NOMO-1 treated with dmso at 0.1 percent for 144 hours (cell line): Measurements from ENCODE around the gene TNFSF13.
A peak's percentile ranks its signal among the peaks of the same experiment; 100 is the strongest.

Source experiments
- DNase-seq: peaks from one replicate; lab custom pipeline; 2025; ENCODE audit not compliant: unreplicated experiment; lab: John Stamatoyannopoulos, UW

Gene TNFSF13

DNA sequence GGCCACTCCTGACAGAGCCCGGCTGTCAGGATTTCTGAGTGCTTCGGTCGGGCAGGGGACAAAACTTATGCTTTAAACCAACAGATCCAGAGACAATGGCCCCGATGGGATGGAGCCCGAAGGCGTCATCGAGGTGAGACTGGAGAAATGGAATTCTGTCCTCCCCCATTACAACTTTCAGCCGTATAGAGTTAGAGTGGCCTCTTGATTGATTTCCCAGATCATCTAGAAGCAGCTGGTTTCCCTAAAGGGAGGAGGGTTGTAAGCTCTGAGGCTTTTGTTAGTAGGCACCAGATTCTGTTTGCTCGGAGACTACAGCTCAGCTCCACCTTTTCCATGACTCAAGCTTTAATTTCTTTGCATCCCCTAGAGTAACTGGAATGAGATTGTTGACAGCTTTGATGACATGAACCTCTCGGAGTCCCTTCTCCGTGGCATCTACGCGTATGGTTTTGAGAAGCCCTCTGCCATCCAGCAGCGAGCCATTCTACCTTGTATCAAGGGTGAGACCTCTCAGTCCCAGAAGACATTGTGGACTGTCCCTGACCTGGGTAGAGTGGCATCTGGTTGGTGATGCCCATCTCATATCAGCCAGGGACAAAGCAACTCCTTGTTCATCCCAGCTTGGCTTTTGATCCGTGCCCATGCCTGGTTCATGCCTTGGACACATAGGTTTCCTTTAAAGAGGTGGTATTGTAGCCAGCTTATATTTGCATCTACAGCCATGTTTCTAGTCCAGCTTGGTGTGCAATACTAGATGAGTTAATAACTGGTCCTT lies 15.8 kb downstream of the TNFSF13 start:
- DNase-seq: no peak

GRCh38 chr17:7575481-7575883 lies 16.9 kb downstream of the TNFSF13 start:
- no peak for DNase-seq

DNA sequence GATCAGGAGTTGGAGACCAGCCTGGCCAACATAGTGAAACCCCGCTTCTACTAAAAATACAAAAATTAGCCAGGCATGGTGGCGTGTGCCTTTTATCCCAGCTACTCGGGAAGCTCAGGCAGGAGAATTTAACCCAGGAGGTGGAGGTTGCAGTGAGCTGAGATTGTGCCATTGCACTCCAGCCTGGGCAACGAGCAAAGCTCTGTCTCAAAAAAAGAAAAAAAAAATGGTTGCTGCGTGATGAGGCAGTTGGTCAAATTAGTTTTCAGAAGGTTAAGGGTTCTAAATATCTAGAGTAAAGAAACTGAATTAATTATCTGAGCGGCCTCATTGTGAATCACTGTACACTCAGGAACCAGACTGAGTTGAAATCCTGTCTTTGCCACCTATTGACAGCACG lies 17.4 kb downstream of the TNFSF13 start:
- no peak for DNase-seq

GRCh38 chr17:7576432-7576937 lies 17.9 kb downstream of the TNFSF13 start:
- DNase-seq: no peak

- no peak for DNase-seq
Observed at GRCh38 chr17:7577327-7578199, 19.0 kb downstream of the TNFSF13 start.

- peak; percentile 99 for DNase-seq
Observed at GRCh38 chr17:7579001-7579833, 20.7 kb downstream of the TNFSF13 start, which contains the start of gene CD68. CD68 (plus strand) TSS chr17:7579638; CDS start chr17:7579678, 40 bp downstream.

DNA sequence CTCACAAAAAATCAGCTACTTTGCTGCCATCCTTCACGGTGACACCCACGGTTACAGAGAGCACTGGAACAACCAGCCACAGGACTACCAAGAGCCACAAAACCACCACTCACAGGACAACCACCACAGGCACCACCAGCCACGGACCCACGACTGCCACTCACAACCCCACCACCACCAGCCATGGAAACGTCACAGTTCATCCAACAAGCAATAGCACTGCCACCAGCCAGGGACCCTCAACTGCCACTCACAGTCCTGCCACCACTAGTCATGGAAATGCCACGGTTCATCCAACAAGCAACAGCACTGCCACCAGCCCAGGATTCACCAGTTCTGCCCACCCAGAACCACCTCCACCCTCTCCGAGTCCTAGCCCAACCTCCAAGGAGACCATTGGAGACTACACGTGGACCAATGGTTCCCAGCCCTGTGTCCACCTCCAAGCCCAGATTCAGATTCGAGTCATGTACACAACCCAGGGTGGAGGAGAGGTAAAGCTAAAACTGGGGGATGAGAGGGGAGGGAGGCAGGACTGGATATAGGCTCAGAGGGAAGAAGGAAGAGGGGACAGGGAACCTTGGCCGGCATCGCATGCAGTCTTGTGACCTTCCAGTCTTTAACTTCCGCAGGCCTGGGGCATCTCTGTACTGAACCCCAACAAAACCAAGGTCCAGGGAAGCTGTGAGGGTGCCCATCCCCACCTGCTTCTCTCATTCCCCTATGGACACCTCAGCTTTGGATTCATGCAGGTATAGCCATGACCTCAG lies 21.5 kb downstream of the TNFSF13 start:
- no peak for DNase-seq

GRCh38 chr17:7580604-7581575 lies 22.3 kb downstream of the TNFSF13 start:
- no peak for DNase-seq

DNA sequence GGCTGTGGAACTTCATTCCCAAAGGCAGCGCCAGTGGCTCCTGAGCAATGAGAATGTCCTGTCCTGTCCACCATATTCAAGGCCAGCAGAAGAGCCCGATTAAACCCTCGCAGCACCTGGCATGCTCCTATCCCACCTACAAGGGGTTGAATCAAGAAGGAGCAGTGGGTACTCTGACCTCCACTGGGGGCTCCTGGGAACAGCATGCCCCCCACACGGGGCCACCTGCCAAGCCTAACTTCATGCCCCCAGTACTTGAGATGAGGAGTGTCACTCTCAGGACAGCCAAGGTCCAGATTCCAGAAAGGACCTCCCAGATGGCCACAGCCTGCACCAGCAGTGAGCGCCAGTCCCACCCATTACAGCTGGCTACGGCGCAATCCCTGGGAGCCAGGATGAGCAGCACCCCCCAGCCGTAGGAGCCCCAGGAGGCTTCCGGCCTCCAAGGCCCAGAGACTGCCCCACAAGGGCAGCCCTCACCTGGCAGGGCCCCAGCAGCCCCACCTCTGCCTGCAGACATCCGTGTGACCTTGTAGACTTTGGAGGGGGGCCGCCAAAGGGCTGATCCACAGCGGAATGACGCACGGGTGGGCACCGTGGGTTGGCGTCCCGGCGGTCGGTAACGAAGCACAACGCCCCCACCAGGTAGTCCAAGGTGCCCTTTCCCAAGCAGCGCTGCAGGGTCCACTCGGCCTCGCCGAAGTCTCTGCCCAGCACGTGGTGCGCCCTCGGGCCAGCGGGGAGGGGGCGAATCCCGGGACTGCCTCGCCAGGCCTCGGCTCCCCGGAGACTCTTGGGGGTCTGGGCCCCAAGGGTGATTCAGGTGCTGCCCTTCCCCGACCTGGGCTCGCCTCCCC lies 24.1 kb downstream of the TNFSF13 start:
- DNase-seq: no peak

- DNase-seq: peak; percentile 98
Observed at GRCh38 chr17:7583253-7584109, 24.9 kb downstream of the TNFSF13 start, which contains the start of gene MPDU1. MPDU1 (plus strand) TSS chr17:7583852; CDS start chr17:7583863, 11 bp downstream.

DNA sequence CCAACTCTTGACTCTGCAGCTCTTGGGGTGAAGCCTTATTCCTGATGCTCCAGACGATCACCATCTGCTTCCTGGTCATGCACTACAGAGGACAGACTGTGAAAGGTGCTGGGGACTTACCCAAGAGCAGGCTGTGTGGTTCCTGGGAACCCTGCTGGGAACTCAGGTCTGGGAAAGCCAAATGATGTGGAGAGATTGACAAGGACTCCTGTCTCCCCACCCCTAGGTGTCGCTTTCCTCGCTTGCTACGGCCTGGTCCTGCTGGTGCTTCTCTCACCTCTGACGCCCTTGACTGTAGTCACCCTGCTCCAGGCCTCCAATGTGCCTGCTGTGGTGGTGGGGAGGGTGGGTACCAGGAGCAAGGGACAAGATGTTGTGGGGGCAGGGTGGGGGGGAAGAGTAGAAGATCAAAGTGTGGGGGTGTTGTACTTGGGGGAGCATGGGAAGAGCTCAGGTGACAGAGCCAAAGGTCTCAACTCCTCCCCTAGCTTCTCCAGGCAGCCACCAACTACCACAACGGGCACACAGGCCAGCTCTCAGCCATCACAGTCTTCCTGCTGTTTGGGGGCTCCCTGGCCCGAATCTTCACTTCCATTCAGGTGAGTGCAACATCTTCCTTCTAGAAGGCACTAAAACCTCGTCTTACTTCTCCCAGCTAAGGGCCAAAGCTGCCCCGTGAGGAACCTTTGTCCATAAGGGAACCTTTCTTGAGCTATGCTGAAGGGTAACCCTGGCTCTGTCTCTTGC lies 28.3 kb downstream of the TNFSF13 start:
- DNase-seq: no peak

GRCh38 chr17:7587420-7588151 lies 29.0 kb downstream of the TNFSF13 start:
- no peak for DNase-seq

GRCh38 chr17:7588553-7589203 lies 30.1 kb downstream of the TNFSF13 start:
- DNase-seq: no peak

DNA sequence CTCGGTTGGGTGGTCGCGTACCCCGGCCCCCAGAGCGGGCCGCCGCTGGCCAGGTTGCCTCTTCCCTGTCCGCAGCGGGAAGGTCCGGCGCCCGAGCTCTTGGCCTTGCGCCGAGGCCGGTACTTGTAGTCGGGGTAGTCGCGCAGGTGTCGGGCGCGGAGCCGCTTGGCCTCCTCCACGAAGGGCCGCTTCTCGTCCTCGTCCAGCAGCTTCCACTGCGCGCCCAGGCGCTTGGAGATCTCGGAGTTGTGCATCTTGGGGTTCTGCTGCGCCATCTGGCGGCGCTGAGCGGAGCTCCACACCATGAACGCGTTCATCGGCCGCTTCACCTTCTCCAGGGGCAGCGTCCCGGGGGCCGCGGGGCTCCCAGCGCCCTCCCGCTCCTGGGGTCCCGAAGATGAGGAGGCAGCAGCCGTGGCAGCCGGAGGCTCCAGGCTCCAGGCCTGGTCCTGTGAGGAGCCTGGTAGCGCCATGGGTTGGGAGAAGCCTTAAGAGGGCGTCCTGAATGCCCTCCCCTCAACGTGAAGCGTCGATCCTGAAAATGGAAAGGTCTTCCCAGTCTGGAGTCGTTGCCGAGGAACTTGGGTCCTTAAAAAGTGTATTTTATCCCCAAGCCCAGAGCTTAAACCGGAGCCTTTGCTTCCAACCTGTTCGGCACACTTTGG lies 30.8 kb downstream of the TNFSF13 start:
- peak; percentile 62 for DNase-seq
